PC-9 (cell line): Measurements from ENCODE around the gene TMEM270. TPM values are rescaled to one million over a fixed set of nuclear protein-coding genes. Genes with fewer than 3 reads are reported as not detected.
"Not testable (repeated sequence)": the region's sequence is repeated elsewhere in the genome, so short reads cannot be mapped to it uniquely, and the experiment has no call there.

Experiments
- BruUV-seq: library from RNA; stranded (reverse); fragments of 400-500 nt; replicated peaks from 2 replicates; lab custom pipeline; 2021; lab: Mats Ljungman, UMichigan
- CTCF ChIA-PET: fragments of 300-600 bp; sonication (Branson Sonifier 250); formaldehyde crosslinking; loops from one replicate; lab custom pipeline; 2022; ENCODE audit warnings: antibody characterized with exemption; lab: Charles Lee
- POLR2A ChIA-PET: fragments of 300-600 bp; sonication (Branson Sonifier 250); formaldehyde crosslinking; loops from one replicate; lab custom pipeline; 2022; ENCODE audit warnings: antibody characterized with exemption; ENCODE audit not compliant: unreplicated experiment; lab: Charles Lee
- DNase-seq, 2 experiments: peaks; one replicate each; pipeline versions ENCODE4 v3.0.0 to v3.0.0-alpha.2; 2015 to 2022; ENCODE audit warnings: mixed read lengths in 1 of 2
- H2AFZ ChIP-seq: fragments of 200-600 bp; sonication (generic); 2 replicates; pipeline ENCODE4 v1.8.1; 2017; ENCODE audit warnings: antibody characterized with exemption
- H3F3A ChIP-seq: fragments of 200-600 bp; sonication (generic); 2 replicates; pipeline ENCODE4 v1.8.1; 2017; ENCODE audit warnings: antibody characterized with exemption, mild to moderate bottlenecking, low read depth; ENCODE audit not compliant: insufficient read depth
- H3K27ac ChIP-seq: fragments of 200-600 bp; sonication (generic); 2 replicates; pipeline ENCODE4 v1.6.1; 2016; ENCODE audit warnings: mixed run types
- H3K27me3 ChIP-seq: fragments of 200-600 bp; sonication (generic); 2 replicates; pipeline ENCODE4 v1.6.1; 2016; ENCODE audit warnings: low read depth, mixed run types; ENCODE audit not compliant: insufficient read depth
- H3K36me3 ChIP-seq: fragments of 200-600 bp; sonication (generic); 2 replicates; pipeline ENCODE4 v1.6.1; 2016; ENCODE audit warnings: low read depth, mixed run types
- H3K4me1 ChIP-seq: fragments of 200-600 bp; sonication (generic); replicated peaks from 2 replicates; pipeline ENCODE4 v1.6.1; 2016; ENCODE audit warnings: mixed run types; ENCODE audit not compliant: insufficient read depth
- H3K4me2 ChIP-seq: fragments of 200-600 bp; sonication (generic); 2 replicates; pipeline ENCODE4 v1.6.1; 2017; ENCODE audit warnings: mixed run types
- H3K4me3 ChIP-seq: fragments of 200-600 bp; sonication (generic); 2 replicates; pipeline ENCODE4 v1.6.1; 2016; ENCODE audit warnings: mixed run types
- H3K79me2 ChIP-seq: fragments of 200-600 bp; sonication (generic); 2 replicates; pipeline ENCODE4 v1.6.1; 2017; ENCODE audit warnings: low read depth, mixed run types
- H3K9me2 ChIP-seq: fragments of 200-600 bp; sonication (generic); 2 replicates; pipeline ENCODE4 v1.8.1; 2017; ENCODE audit warnings: mild to moderate bottlenecking; ENCODE audit not compliant: insufficient read depth
- H3K9me3 ChIP-seq: fragments of 200-600 bp; sonication (generic); 2 replicates; pipeline ENCODE4 v1.8.1; 2016; ENCODE audit warnings: low read depth; ENCODE audit not compliant: insufficient read depth
- H4K20me1 ChIP-seq: fragments of 200-600 bp; sonication (generic); 2 replicates; pipeline ENCODE4 v1.8.1; 2017; ENCODE audit not compliant: insufficient read depth
- CTCF ChIP-seq: fragments of 200-600 bp; sonication (generic); conservative IDR thresholded peaks from 2 replicates; pipeline ENCODE4 v1.6.1; 2017; ENCODE audit warnings: mixed run types, antibody characterized with exemption, mild to moderate bottlenecking, moderate library complexity
- EZH2 ChIP-seq: fragments of 200-600 bp; sonication (generic); IDR thresholded peaks from 2 replicates; pipeline ENCODE4 v1.8.0; 2017; ENCODE audit warnings: antibody characterized with exemption, low read depth
- intact Hi-C: fragments of 100-400 bp; cut with micrococcal nuclease; formaldehyde crosslinking; loops from one replicate; pipeline ENCODE4 v1.10.0; 2022; ENCODE audit not compliant: unreplicated experiment
- total RNA-seq: library from RNA; stranded (reverse); gene quantifications from 2 replicates; pipeline ENCODE4 v1.2.3, GENCODE V29; 2021

Gene TMEM270
- total RNA-seq, 1 experiment from 2014 or later, result 0.72 TPM

GRCh38 chr7:73815436-73815835, 45.5 kb upstream of the TMEM270 start:
- Histone ChIP-seq H3K9me2 (no peaks in the 10 kb centered on the region), H3K9me3 (no peaks in the 10 kb centered on the region), H3K36me3 (no peaks in the 10 kb centered on the region), H3K4me3 (no peak overlapping the region), H3K4me2 (no peak overlapping the region), H4K20me1 (no peaks in the 10 kb centered on the region), H3K4me1 (0 out of 2 replicates have a peak, but pooled peaks cover 13% of the 10 kb centered on the region), H3K27me3 (no peaks in the 10 kb centered on the region), H3K79me2 (no peaks in the 10 kb centered on the region), H2AFZ (no peak overlapping the region), H3F3A (0 out of 2 replicates have a peak, but pooled peaks cover 6% of the 10 kb centered on the region), H3K27ac (no peak overlapping the region)
- TF ChIP-seq CTCF, result no peak
- no peak for TF ChIP-seq EZH2
- ChIA-PET CTCF (interaction anchor here (0.6 to 0.7 kb wide), 4 partner anchors 40 to 167 kb away, joined by 3 to 4 read pairs (median 4); no protein-coding TSS in a partner anchor), POLR2A (interaction anchor here (0.6 kb wide), 2 partner anchors 18 to 27 kb away, joined by 3 to 4 read pairs; no protein-coding TSS in a partner anchor)
- no TSS peak for BruUV-seq
- intact Hi-C loops, result no loop called here
- DNase-seq, result no peak

- H4K20me1 ChIP-seq, result no peaks in the 10 kb centered on the region
- H3K4me1 ChIP-seq, result peaks cover 21% of the 10 kb centered on the region
- H3K9me3 ChIP-seq, result no peaks in the 10 kb centered on the region
- intact Hi-C loops, result no loop called here
- no peaks in the 10 kb centered on the region for H3K36me3 ChIP-seq
- H3K79me2 ChIP-seq, result no peaks in the 10 kb centered on the region
- no peaks in the 10 kb centered on the region for H3K27me3 ChIP-seq
- no peak overlapping the region for H3K4me3 ChIP-seq
- H3K27ac ChIP-seq, result no peak overlapping the region
- ChIA-PET CTCF (interaction anchor here (0.7 kb wide), 1 partner anchor 46 kb away, joined by 3 read pairs; no protein-coding TSS in a partner anchor), POLR2A (no interaction called here)
- no peaks in the 10 kb centered on the region for H3K9me2 ChIP-seq
- H2AFZ ChIP-seq, result no peak overlapping the region
- no TSS peak for BruUV-seq
- peaks cover 19% of the 10 kb centered on the region; the same call in 1 of the 2 replicates for H3F3A ChIP-seq
- DNase-seq, result no peak
- H3K4me2 ChIP-seq, result no peak overlapping the region
- TF ChIP-seq CTCF (no peak), EZH2 (no peak)
These were observed 43.8 kb upstream of the TMEM270 start for GRCh38 chr7:73817121-73817520.

GRCh38 chr7:73820013-73820412, 40.9 kb upstream of the TMEM270 start:
- H3K79me2 ChIP-seq, result no peaks in the 10 kb centered on the region
- no peak overlapping the region for H2AFZ ChIP-seq
- ChIA-PET POLR2A (interaction anchor here (0.6 kb wide), 1 partner anchor 30 kb away, joined by 10 read pairs; no protein-coding TSS in a partner anchor), CTCF (interaction anchor here (1.0 kb wide), 1 partner anchor 8 kb away, joined by 3 read pairs; no protein-coding TSS in a partner anchor)
- no peak overlapping the region for H3K4me2 ChIP-seq
- H3K9me2 ChIP-seq, result no peaks in the 10 kb centered on the region
- H4K20me1 ChIP-seq, result no peaks in the 10 kb centered on the region
- H3F3A ChIP-seq, result peaks cover 24% of the 10 kb centered on the region
- H3K9me3 ChIP-seq, result no peaks in the 10 kb centered on the region
- H3K27me3 ChIP-seq, result no peaks in the 10 kb centered on the region
- no peak for TF ChIP-seq EZH2
- TF ChIP-seq CTCF, result no peak
- intact Hi-C loops, result loop anchor here (10.0 kb wide), 1 partner anchor 235 kb away; no protein-coding TSS in a partner anchor
- H3K4me1 ChIP-seq, result peaks cover 45% of the 10 kb centered on the region
- H3K4me3 ChIP-seq, result no peak overlapping the region
- no TSS peak for BruUV-seq
- no peaks in the 10 kb centered on the region for H3K36me3 ChIP-seq
- no peak for DNase-seq
- H3K27ac ChIP-seq, result no peak overlapping the region

GRCh38 chr7:73821597-73822285, 39.2 kb upstream of the TMEM270 start:
- peak overlapping the region; percentile 99 for H3K27ac ChIP-seq
- not testable (repeated sequence) for H2AFZ ChIP-seq, H3K9me2 ChIP-seq, H3K36me3 ChIP-seq, H3K9me3 ChIP-seq, H3K27me3 ChIP-seq, DNase-seq, H4K20me1 ChIP-seq, H3K4me3 ChIP-seq, H3K79me2 ChIP-seq
- peaks cover 59% of the 10 kb centered on the region for H3K4me1 ChIP-seq
- ChIA-PET POLR2A (interaction anchor here (0.5 to 2.1 kb wide), 16 partner anchors 9 to 903 kb away, joined by 3 to 46 read pairs (median 8); partner anchors contain the start of genes ABHD11, CLDN4 and METTL27), CTCF (interaction anchor here (0.6 to 1.9 kb wide), 8 partner anchors 10 to 157 kb away, joined by 3 to 7 read pairs (median 4); no protein-coding TSS in a partner anchor)
- TSS peak; percentile 34 for BruUV-seq
- intact Hi-C loops, result loop anchor here (1.0 to 10.0 kb wide), 6 partner anchors 9 to 237 kb away; partner anchors contain the start of genes CLDN3 and CLDN4
- H3F3A ChIP-seq, result peaks cover 34% of the 10 kb centered on the region
- peak overlapping the region; percentile 32 for H3K4me2 ChIP-seq
